Keratinocyte (primary cell): ENCODE measurements around the gene LDAF1.

Source experiments
- EZH2 ChIP-seq: IDR thresholded peaks from one replicate; pipeline ENCODE4 v1.6.1; 2012; ENCODE audit warnings: inconsistent platforms, mild to moderate bottlenecking, low read length, moderate library complexity
- TF ChIP-seq, protein P1 (sequence below), 3 experiments: IDR thresholded peaks in 1 of 3; conservative IDR thresholded peaks in 1 of 3; optimal IDR thresholded peaks in 1 of 3; 2 replicates in 2 of 3; 3 replicates in 1 of 3; pipeline versions ENCODE3 to v1.5.1; 2011; ENCODE audit warnings: low read length in 3 of 3, mild to moderate bottlenecking in 3 of 3, moderate library complexity in 2 of 3, control low read depth in 1 of 3, inconsistent platforms in 1 of 3; ENCODE audit not compliant: insufficient read depth in 2 of 3; ENCODE audit errors: extremely low read depth in 1 of 3

GRCh38 chr16:21227866-21228265 lies 69.4 kb downstream of the LDAF1 start:
- TF ChIP-seq EZH2 = no peak
- TF ChIP-seq, protein P1, sequence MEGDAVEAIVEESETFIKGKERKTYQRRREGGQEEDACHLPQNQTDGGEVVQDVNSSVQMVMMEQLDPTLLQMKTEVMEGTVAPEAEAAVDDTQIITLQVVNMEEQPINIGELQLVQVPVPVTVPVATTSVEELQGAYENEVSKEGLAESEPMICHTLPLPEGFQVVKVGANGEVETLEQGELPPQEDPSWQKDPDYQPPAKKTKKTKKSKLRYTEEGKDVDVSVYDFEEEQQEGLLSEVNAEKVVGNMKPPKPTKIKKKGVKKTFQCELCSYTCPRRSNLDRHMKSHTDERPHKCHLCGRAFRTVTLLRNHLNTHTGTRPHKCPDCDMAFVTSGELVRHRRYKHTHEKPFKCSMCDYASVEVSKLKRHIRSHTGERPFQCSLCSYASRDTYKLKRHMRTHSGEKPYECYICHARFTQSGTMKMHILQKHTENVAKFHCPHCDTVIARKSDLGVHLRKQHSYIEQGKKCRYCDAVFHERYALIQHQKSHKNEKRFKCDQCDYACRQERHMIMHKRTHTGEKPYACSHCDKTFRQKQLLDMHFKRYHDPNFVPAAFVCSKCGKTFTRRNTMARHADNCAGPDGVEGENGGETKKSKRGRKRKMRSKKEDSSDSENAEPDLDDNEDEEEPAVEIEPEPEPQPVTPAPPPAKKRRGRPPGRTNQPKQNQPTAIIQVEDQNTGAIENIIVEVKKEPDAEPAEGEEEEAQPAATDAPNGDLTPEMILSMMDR (optimal IDR thresholded peaks at IDR 0.05 in 1 of 3, IDR thresholded peaks at IDR 0.05 in 1 of 3, conservative IDR thresholded peaks at IDR 0.05 in 1 of 3; ENCODE audit: extremely low read depth in 1 of 3, insufficient read depth in 2 of 3, low read length in 3 of 3) = no peak
